Neural cell (in vitro differentiated cells): ENCODE measurements around the gene STXBP2. TPM values are rescaled to one million over a fixed set of nuclear protein-coding genes. Genes with fewer than 3 reads are reported as not detected.

ENCODE experiments used
- H2AFZ ChIP-seq: fragments of 200-600, 300-800 bp; sonication (generic), shearing (Covaris generic); 2 replicates; pipeline ENCODE4 v1.6.0; 2014; ENCODE audit warnings: low read depth, mild to moderate bottlenecking, antibody characterized with exemption, low read length, moderate library complexity
- H3F3A ChIP-seq: fragments of 200-600 bp; shearing (Covaris generic); 2 replicates; pipeline ENCODE4 v1.6.1; 2016; ENCODE audit warnings: mild to moderate bottlenecking, moderate library complexity, mixed read lengths, antibody characterized with exemption, low read length; ENCODE audit not compliant: insufficient read depth, poor library complexity, severe bottlenecking
- H3K27ac ChIP-seq: fragments of 200-600, 300-800 bp; sonication (generic), shearing (Covaris generic); 2 replicates; pipeline ENCODE4 v1.5.1; 2014; ENCODE audit warnings: mild to moderate bottlenecking, low read length, moderate library complexity
- H3K27me3 ChIP-seq: fragments of 300-800, 200-600 bp; sonication (generic), shearing (Covaris generic); 2 replicates; pipeline ENCODE4 v1.6.0; 2014; ENCODE audit warnings: mild to moderate bottlenecking, low read depth, low read length, moderate library complexity; ENCODE audit not compliant: insufficient read depth
- H3K36me3 ChIP-seq: fragments of 300-800, 200-600 bp; sonication (generic), shearing (Covaris generic); 2 replicates; pipeline ENCODE4 v1.5.1; 2014; ENCODE audit warnings: mild to moderate bottlenecking, antibody characterized with exemption, low read length, moderate library complexity; ENCODE audit not compliant: insufficient read depth
- H3K4me2 ChIP-seq: fragments of 300-800, 200-600 bp; sonication (generic), shearing (Covaris generic); 2 replicates; pipeline ENCODE4 v1.6.0; 2014; ENCODE audit warnings: mild to moderate bottlenecking, low read length
- H3K4me3 ChIP-seq: fragments of 300-800, 200-600 bp; sonication (generic), shearing (Covaris generic); 2 replicates; pipeline ENCODE4 v1.5.1; 2014; ENCODE audit warnings: mild to moderate bottlenecking, low read length, moderate library complexity
- H3K79me2 ChIP-seq: fragments of 200-600 bp; shearing (Covaris generic); replicated peaks from 2 replicates; pipeline ENCODE4 v1.6.0; 2014; ENCODE audit warnings: mild to moderate bottlenecking, low read length, moderate library complexity; ENCODE audit not compliant: insufficient read depth
- H3K9ac ChIP-seq: fragments of 300-800, 200-600 bp; sonication (generic), shearing (Covaris generic); 2 replicates; pipeline ENCODE4 v1.6.1; 2016; ENCODE audit warnings: mild to moderate bottlenecking, low read length, mixed read lengths
- H3K9me2 ChIP-seq: fragments of 200-600 bp; shearing (Covaris generic); 2 replicates; pipeline ENCODE4 v1.6.1; 2016; ENCODE audit warnings: mild to moderate bottlenecking, low read length, mixed read lengths; ENCODE audit not compliant: insufficient read depth
- H3K9me3 ChIP-seq: fragments of 200-600, 300-800 bp; sonication (generic), shearing (Covaris generic); 2 replicates; pipeline ENCODE4 v1.6.1; 2016; ENCODE audit warnings: mild to moderate bottlenecking, mixed run types, low read length, moderate library complexity, mixed read lengths
- H4K20me1 ChIP-seq: fragments of 200-600 bp; shearing (Covaris generic); 2 replicates; pipeline ENCODE4 v1.6.1; 2016; ENCODE audit warnings: mild to moderate bottlenecking, mixed run types; ENCODE audit not compliant: insufficient read depth
- CTCF ChIP-seq: fragments of 450-650 bp; IDR thresholded peaks from 2 replicates; pipeline ENCODE4 v1.5.1; 2014; ENCODE audit warnings: antibody characterized with exemption, mild to moderate bottlenecking, moderate library complexity; ENCODE audit not compliant: poor library complexity, severe bottlenecking
- EP300 ChIP-seq: fragments of 450-650 bp; conservative IDR thresholded peaks from 2 replicates; pipeline ENCODE4 v1.6.1; 2014; ENCODE audit warnings: antibody characterized with exemption, mild to moderate bottlenecking, moderate library complexity; ENCODE audit not compliant: poor library complexity, severe bottlenecking
- EZH2 ChIP-seq: fragments of 200-600, 300-800 bp; shearing (Covaris generic), sonication (generic); IDR thresholded peaks from 2 replicates; pipeline ENCODE4 v1.6.1; 2014; ENCODE audit warnings: antibody characterized with exemption, low read length, borderline replicate concordance, mild to moderate bottlenecking; ENCODE audit not compliant: insufficient read depth, poor library complexity, severe bottlenecking
- MXI1 ChIP-seq: fragments of 450-650 bp; conservative IDR thresholded peaks from 2 replicates; pipeline ENCODE4 v1.6.1; 2014; ENCODE audit warnings: antibody characterized with exemption, mild to moderate bottlenecking; ENCODE audit not compliant: poor library complexity, severe bottlenecking
- POLR2AphosphoS5 ChIP-seq: IDR thresholded peaks from 2 replicates; pipeline ENCODE4 v1.6.1; 2012
- RAD21 ChIP-seq: fragments of 450-650 bp; conservative IDR thresholded peaks from 2 replicates; pipeline ENCODE4 v1.6.1; 2014; ENCODE audit warnings: antibody characterized with exemption, mild to moderate bottlenecking, moderate library complexity
- SMC3 ChIP-seq: fragments of 450-650 bp; conservative IDR thresholded peaks from 2 replicates; pipeline ENCODE4 v1.6.1; 2014; ENCODE audit warnings: antibody characterized with exemption, mild to moderate bottlenecking, moderate library complexity; ENCODE audit not compliant: poor library complexity
- TAF1 ChIP-seq: IDR thresholded peaks from 2 replicates; pipeline ENCODE4 v1.6.1; 2012; ENCODE audit warnings: low read depth
- polyA plus RNA-seq: library from polyadenylated mRNA; depleted of rRNA; stranded (reverse); fragments of >200 nt; gene quantifications from 2 replicates; pipeline ENCODE4 v1.2.3, GENCODE V29; 2014
- TF ChIP-seq, protein P1 (sequence below): IDR thresholded peaks from 2 replicates; pipeline ENCODE4 v1.6.1; 2012; ENCODE audit warnings: borderline replicate concordance

STXBP2 gene
- polyA plus RNA-seq, 1 donor from 2014 or later = 1.7 TPM

GRCh38 chr19:7636317-7636690, 606 bp upstream of the STXBP2 start:
- Histone ChIP-seq H3K27ac (no peak overlapping the region), H3K79me2 (no peaks in the 10 kb centered on the region), H3K4me3 (no peak overlapping the region), H3F3A (no peaks in the 10 kb centered on the region), H3K4me2 (no peak overlapping the region), H3K9me2 (no peaks in the 10 kb centered on the region), H2AFZ (no peak overlapping the region), H3K9ac (no peak overlapping the region), H4K20me1 (no peaks in the 10 kb centered on the region), H3K9me3 (no peaks in the 10 kb centered on the region), H3K27me3 (peaks cover 20% of the 10 kb centered on the region), H3K36me3 (no peaks in the 10 kb centered on the region)
- no peak for TF ChIP-seq RAD21
- TF ChIP-seq SMC3 = no peak
- TF ChIP-seq TAF1 = no peak
- TF ChIP-seq, protein P1, sequence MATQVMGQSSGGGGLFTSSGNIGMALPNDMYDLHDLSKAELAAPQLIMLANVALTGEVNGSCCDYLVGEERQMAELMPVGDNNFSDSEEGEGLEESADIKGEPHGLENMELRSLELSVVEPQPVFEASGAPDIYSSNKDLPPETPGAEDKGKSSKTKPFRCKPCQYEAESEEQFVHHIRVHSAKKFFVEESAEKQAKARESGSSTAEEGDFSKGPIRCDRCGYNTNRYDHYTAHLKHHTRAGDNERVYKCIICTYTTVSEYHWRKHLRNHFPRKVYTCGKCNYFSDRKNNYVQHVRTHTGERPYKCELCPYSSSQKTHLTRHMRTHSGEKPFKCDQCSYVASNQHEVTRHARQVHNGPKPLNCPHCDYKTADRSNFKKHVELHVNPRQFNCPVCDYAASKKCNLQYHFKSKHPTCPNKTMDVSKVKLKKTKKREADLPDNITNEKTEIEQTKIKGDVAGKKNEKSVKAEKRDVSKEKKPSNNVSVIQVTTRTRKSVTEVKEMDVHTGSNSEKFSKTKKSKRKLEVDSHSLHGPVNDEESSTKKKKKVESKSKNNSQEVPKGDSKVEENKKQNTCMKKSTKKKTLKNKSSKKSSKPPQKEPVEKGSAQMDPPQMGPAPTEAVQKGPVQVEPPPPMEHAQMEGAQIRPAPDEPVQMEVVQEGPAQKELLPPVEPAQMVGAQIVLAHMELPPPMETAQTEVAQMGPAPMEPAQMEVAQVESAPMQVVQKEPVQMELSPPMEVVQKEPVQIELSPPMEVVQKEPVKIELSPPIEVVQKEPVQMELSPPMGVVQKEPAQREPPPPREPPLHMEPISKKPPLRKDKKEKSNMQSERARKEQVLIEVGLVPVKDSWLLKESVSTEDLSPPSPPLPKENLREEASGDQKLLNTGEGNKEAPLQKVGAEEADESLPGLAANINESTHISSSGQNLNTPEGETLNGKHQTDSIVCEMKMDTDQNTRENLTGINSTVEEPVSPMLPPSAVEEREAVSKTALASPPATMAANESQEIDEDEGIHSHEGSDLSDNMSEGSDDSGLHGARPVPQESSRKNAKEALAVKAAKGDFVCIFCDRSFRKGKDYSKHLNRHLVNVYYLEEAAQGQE = no peak
- TF ChIP-seq MXI1 = no peak
- no peak for TF ChIP-seq POLR2AphosphoS5
- no peak for TF ChIP-seq CTCF
- no peak for TF ChIP-seq EZH2
- no peak for TF ChIP-seq EP300

DNA sequence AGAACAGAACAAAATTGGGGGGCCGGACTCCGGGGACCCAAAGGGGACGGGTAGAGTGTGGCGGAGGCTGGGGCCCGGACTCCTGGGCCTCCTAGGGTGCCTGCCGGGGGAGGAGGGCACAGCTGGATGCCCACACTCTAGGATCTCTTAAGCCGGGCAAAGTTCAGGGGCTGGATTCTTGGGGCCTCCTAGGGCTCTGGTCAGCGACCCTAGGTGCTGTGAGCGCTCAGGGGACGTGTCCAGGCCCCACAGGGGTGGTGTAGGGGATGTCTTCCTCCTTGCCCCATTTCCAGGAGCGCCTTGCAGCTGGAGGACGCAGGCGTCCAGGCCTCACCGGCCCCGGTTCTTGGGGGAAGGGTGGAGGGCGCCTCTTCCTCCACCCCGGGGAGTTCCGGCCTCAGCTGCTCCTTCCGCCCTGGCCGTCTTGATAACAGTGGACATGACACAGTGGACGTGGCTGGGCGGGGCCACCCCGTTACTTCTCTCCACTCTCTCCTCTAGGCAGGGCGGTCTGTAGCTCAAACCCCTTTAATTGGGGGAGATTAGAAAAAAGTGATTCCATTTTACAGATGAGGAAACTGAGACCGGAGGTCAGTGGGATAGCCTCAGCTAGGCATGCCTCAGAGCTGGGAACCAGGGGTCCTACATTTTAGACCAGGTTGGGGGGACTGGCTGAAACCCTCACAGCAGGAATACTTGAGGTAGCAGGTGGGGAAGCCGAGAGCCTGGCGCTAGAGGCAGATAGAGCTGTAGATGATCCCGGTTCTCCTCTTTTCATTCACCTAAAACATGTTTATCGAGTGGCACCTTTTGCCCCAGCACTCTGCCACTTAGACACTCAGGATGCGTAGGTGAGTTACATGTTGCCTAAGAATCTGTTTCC, 705 bp downstream of the STXBP2 start:
- H3K27ac ChIP-seq = no peak overlapping the region
- no peaks in the 10 kb centered on the region for H4K20me1 ChIP-seq
- no peaks in the 10 kb centered on the region for H3K9me2 ChIP-seq
- no peaks in the 10 kb centered on the region for H3K79me2 ChIP-seq
- no peak overlapping the region for H3K9ac ChIP-seq
- H3K4me2 ChIP-seq = no peak overlapping the region
- H3K4me3 ChIP-seq = peak overlapping the region; percentile 28
- no peaks in the 10 kb centered on the region for H3K9me3 ChIP-seq
- H3K27me3 ChIP-seq = peaks cover 20% of the 10 kb centered on the region
- TF ChIP-seq EZH2 (no peak), CTCF (no peak), POLR2AphosphoS5 (no peak), RAD21 (no peak), EP300 (no peak), MXI1 (no peak), TAF1 (no peak), SMC3 (no peak)
- H3F3A ChIP-seq = no peaks in the 10 kb centered on the region
- no peak overlapping the region for H2AFZ ChIP-seq
- no peaks in the 10 kb centered on the region for H3K36me3 ChIP-seq
